ENCODE data around the gene CFTR.

GRCh38 chr7:117480978-117481377 lies 1.2 kb downstream of the CFTR start:
- no peak for TF ChIP-seq CTCF (IDR thresholded peaks at IDR 0.05; ENCODE audit: insufficient read depth, low read length, poor library complexity, severe bottlenecking)
- TF ChIP-seq EZH2phosphoT487 (conservative IDR thresholded peaks at IDR 0.05; ENCODE audit: low read length) = no peak
